ENCODE results near the gene GTF2A1.

GTF2A1 gene

GRCh38 chr14:81219759-81220579, 790 bp downstream of the GTF2A1 start:
- no peak for DNase-seq (ENCODE audit: low read depth)
- peak overlapping the region; percentile 87 for H3K4me3 ChIP-seq (ENCODE audit: low read depth, low read length)
- TF ChIP-seq, protein P1, sequence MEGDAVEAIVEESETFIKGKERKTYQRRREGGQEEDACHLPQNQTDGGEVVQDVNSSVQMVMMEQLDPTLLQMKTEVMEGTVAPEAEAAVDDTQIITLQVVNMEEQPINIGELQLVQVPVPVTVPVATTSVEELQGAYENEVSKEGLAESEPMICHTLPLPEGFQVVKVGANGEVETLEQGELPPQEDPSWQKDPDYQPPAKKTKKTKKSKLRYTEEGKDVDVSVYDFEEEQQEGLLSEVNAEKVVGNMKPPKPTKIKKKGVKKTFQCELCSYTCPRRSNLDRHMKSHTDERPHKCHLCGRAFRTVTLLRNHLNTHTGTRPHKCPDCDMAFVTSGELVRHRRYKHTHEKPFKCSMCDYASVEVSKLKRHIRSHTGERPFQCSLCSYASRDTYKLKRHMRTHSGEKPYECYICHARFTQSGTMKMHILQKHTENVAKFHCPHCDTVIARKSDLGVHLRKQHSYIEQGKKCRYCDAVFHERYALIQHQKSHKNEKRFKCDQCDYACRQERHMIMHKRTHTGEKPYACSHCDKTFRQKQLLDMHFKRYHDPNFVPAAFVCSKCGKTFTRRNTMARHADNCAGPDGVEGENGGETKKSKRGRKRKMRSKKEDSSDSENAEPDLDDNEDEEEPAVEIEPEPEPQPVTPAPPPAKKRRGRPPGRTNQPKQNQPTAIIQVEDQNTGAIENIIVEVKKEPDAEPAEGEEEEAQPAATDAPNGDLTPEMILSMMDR (IDR thresholded peaks at IDR 0.05; ENCODE audit: low read depth, low read length, missing control alignments): no peak

- DNase-seq (ENCODE audit: low read depth): peak; percentile 92
- H3K4me3 ChIP-seq (ENCODE audit: low read depth, low read length): peak overlapping the region; percentile 87
- TF ChIP-seq, protein P1 (IDR thresholded peaks at IDR 0.05; ENCODE audit: low read depth, low read length, missing control alignments): no peak
Measured at GRCh38 chr14:81219210-81219758, 1.5 kb downstream of the GTF2A1 start.

GRCh38 chr14:81211844-81212243, 8.9 kb downstream of the GTF2A1 start:
- DNase-seq (ENCODE audit: low read depth): no peak
- TF ChIP-seq, protein P1 (IDR thresholded peaks at IDR 0.05; ENCODE audit: low read depth, low read length, missing control alignments): peak; percentile 52

GRCh38 chr14:81209167-81209836, 11.5 kb downstream of the GTF2A1 start:
- no peak for DNase-seq (ENCODE audit: low read depth)
- no peak overlapping the region for H3K4me3 ChIP-seq (ENCODE audit: low read depth, low read length)
- TF ChIP-seq, protein P1 (IDR thresholded peaks at IDR 0.05; ENCODE audit: low read depth, low read length, missing control alignments): no peak

More at GRCh38 chr14:81211844-81212243, 8.9 kb downstream of the GTF2A1 start:
- H3K4me3 ChIP-seq (ENCODE audit: low read depth, low read length): no peak overlapping the region

DNA sequence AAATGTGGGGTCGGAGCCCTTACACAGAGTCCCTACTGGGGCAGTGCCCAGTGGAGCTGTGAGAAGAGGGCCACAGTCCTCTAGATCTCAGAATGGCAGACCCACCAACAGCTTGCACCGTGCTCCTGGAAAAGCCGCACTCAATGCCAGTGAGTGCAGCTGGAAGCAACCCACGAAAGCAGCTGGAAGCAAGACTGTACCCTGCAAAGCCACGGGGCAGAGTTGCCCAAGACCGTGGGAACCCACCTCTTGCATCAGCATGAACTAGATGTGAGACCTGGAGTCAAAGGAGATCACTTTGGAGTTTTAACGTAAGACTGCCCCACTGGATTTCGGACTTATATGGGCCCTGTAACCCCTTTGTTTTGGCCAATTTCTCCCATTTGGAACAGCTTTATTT, 12.3 kb downstream of the GTF2A1 start:
- TF ChIP-seq, protein P1 (IDR thresholded peaks at IDR 0.05; ENCODE audit: low read depth, low read length, missing control alignments): no peak
- H3K4me3 ChIP-seq (ENCODE audit: low read depth, low read length): no peak overlapping the region
- no peak for DNase-seq (ENCODE audit: low read depth)

DNA sequence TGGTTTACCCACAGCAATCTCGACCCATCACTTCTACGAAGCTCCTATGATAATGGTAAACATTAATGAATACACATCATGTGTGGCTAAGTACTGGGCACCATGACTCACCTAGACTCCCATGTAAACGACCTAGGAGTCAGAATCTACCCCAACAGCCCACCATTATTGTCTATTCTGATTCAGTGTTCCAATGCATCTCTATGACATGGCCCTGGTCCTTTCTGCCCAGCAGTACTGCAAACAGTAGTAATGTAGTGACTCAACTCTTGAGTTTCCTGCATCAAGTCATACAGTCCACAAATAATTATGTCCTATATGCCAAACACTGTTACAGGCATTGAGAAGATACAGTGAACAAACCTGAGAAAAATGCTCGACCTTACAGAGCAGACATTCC, 14.6 kb downstream of the GTF2A1 start:
- TF ChIP-seq, protein P1 (IDR thresholded peaks at IDR 0.05; ENCODE audit: low read depth, low read length, missing control alignments): no peak
- no peak for DNase-seq (ENCODE audit: low read depth)
- H3K4me3 ChIP-seq (ENCODE audit: low read depth, low read length): no peak overlapping the region
